DND-41 (cell line): Measurements from ENCODE around the gene RNF111.

Experiments used
- ATAC-seq: fragments of 200-7000 bp; cut with Tn5 transposase; 3 replicates; pipeline ENCODE4 v1.9.1; 2021; ENCODE audit warnings: low read depth; ENCODE audit not compliant: insufficient read depth
- DNase-seq: peaks from one replicate; pipeline ENCODE4 v3.0.0-alpha.2; 2020
- H2AFZ ChIP-seq: 2 replicates; pipeline ENCODE4 v1.6.0; 2012; ENCODE audit warnings: low read depth, low read length
- H3K27ac ChIP-seq: 2 replicates; pipeline ENCODE4 v1.5.1; 2012; ENCODE audit warnings: low read length, inconsistent platforms
- H3K27me3 ChIP-seq: fragments of 200-600 bp; sonication (generic); 2 replicates; pipeline ENCODE4 v1.6.0; 2012; ENCODE audit warnings: low read length, mild to moderate bottlenecking, inconsistent platforms; ENCODE audit not compliant: insufficient read depth, poor library complexity
- H3K36me3 ChIP-seq: 2 replicates; pipeline ENCODE4 v1.5.1; 2012; ENCODE audit warnings: low read length, inconsistent platforms; ENCODE audit not compliant: insufficient read depth
- H3K4me1 ChIP-seq: 2 replicates; pipeline ENCODE4 v1.5.1; 2012; ENCODE audit warnings: mild to moderate bottlenecking, low read length; ENCODE audit not compliant: insufficient read depth
- H3K4me2 ChIP-seq: 2 replicates; pipeline ENCODE4 v1.6.0; 2012; ENCODE audit warnings: mild to moderate bottlenecking, moderate library complexity, low read length, inconsistent platforms; ENCODE audit not compliant: insufficient read depth
- H3K4me3 ChIP-seq, 2 experiments: fragments of 200-600 bp in 1 of 2; shearing (Covaris generic) in 1 of 2; 2 replicates each; pipeline ENCODE4 v1.5.1; 2012 to 2016; ENCODE audit warnings: inconsistent platforms in 2 of 2, low read length in 2 of 2, mild to moderate bottlenecking in 2 of 2, low read depth in 1 of 2, moderate library complexity in 1 of 2
- H3K79me2 ChIP-seq: 2 replicates; pipeline ENCODE4 v1.6.0; 2012; ENCODE audit warnings: low read length, inconsistent platforms; ENCODE audit not compliant: insufficient read depth
- H3K9ac ChIP-seq: 2 replicates; pipeline ENCODE4 v1.6.0; 2012; ENCODE audit warnings: low read depth, mild to moderate bottlenecking, inconsistent platforms, low read length, moderate library complexity
- H3K9me3 ChIP-seq: 2 replicates; pipeline ENCODE4 v1.5.1; 2012; ENCODE audit warnings: low read length, moderate library complexity, mild to moderate bottlenecking, inconsistent platforms; ENCODE audit not compliant: insufficient read depth, severe bottlenecking
- H4K20me1 ChIP-seq: 2 replicates; pipeline ENCODE4 v1.6.0; 2012; ENCODE audit warnings: low read length; ENCODE audit not compliant: insufficient read depth
- CTCF ChIP-seq: IDR thresholded peaks from 2 replicates; pipeline ENCODE4 v1.5.1; 2012; ENCODE audit warnings: borderline replicate concordance, low read length, moderate library complexity, mild to moderate bottlenecking; ENCODE audit not compliant: poor library complexity, severe bottlenecking; ENCODE audit errors: extremely low read depth
- EZH2 ChIP-seq: IDR thresholded peaks from 3 replicates; pipeline ENCODE4 v1.6.1; 2012; ENCODE audit warnings: borderline replicate concordance, low read depth, mild to moderate bottlenecking, moderate library complexity, low read length, inconsistent platforms; ENCODE audit not compliant: severe bottlenecking

Gene RNF111

GRCh38 chr15:58987036-58987435, 427 bp upstream of the RNF111 start:
- H3K4me2 ChIP-seq, result peak overlapping the region; percentile 92
- DNase-seq (no peak), ATAC-seq (no peak)
- H3K9me3 ChIP-seq, result no peaks in the 10 kb centered on the region
- peaks cover 15% of the 10 kb centered on the region for H3K36me3 ChIP-seq
- TF ChIP-seq EZH2, result no peak
- no peak for TF ChIP-seq CTCF
- peaks cover 45% of the 10 kb centered on the region for H3K79me2 ChIP-seq
- H3K4me3 ChIP-seq, result peak overlapping the region; percentile 91 to 99
- peaks cover 35% of the 10 kb centered on the region for H3K4me1 ChIP-seq
- H3K27ac ChIP-seq, result peak overlapping the region; percentile 84
- peak overlapping the region; percentile 92 for H2AFZ ChIP-seq
- peaks cover 35% of the 10 kb centered on the region for H4K20me1 ChIP-seq
- H3K27me3 ChIP-seq, result no peaks in the 10 kb centered on the region
- peak overlapping the region; percentile 75 for H3K9ac ChIP-seq

- Histone ChIP-seq H3K79me2 (peaks cover 55% of the 10 kb centered on the region), H3K4me1 (peaks cover 33% of the 10 kb centered on the region), H3K36me3 (peaks cover 18% of the 10 kb centered on the region), H4K20me1 (peaks cover 35% of the 10 kb centered on the region), H3K27me3 (no peaks in the 10 kb centered on the region), H3K4me3 (peak overlapping the region; percentile 91 to 99), H3K4me2 (peak overlapping the region; percentile 92), H3K27ac (peak overlapping the region; percentile 84), H2AFZ (peak overlapping the region; percentile 92), H3K9me3 (no peaks in the 10 kb centered on the region), H3K9ac (peak overlapping the region; percentile 75)
- ATAC-seq (peak; percentile 64), DNase-seq (peak; percentile 50)
- TF ChIP-seq EZH2, result no peak
- TF ChIP-seq CTCF, result no peak
These were observed 733 bp downstream of the RNF111 start for GRCh38 chr15:58988006-58988785.

GRCh38 chr15:58992181-58992580, 4.7 kb downstream of the RNF111 start:
- Histone ChIP-seq H3K36me3 (peaks cover 22% of the 10 kb centered on the region), H3K4me3 (no peak overlapping the region), H3K9me3 (no peaks in the 10 kb centered on the region), H3K4me1 (peaks cover 25% of the 10 kb centered on the region), H3K4me2 (no peak overlapping the region), H3K27ac (no peak overlapping the region), H2AFZ (no peak overlapping the region), H3K79me2 (peaks cover 94% of the 10 kb centered on the region), H3K27me3 (no peaks in the 10 kb centered on the region), H3K9ac (no peak overlapping the region), H4K20me1 (peaks cover 41% of the 10 kb centered on the region)
- DNase-seq (no peak), ATAC-seq (no peak)
- TF ChIP-seq EZH2, result no peak

GRCh38 chr15:58994906-58995453, 7.5 kb downstream of the RNF111 start:
- Histone ChIP-seq H3K27me3 (no peaks in the 10 kb centered on the region), H3K4me1 (peaks cover 9% of the 10 kb centered on the region; the same call in 1 of the 2 replicates), H3K4me2 (no peak overlapping the region), H3K27ac (no peak overlapping the region), H3K9me3 (no peaks in the 10 kb centered on the region), H3K79me2 (peaks cover 97% of the 10 kb centered on the region), H3K36me3 (peaks cover 22% of the 10 kb centered on the region), H2AFZ (no peak overlapping the region), H3K4me3 (no peak overlapping the region), H4K20me1 (peaks cover 26% of the 10 kb centered on the region), H3K9ac (no peak overlapping the region)
- DNase-seq (no peak), ATAC-seq (no peak)
- TF ChIP-seq EZH2 (no peak), CTCF (no peak)
